Gastrocnemius medialis (tissue), 4 donors: ENCODE results near the gene LMAN2.

Experiments used
- POLR2A ChIP-seq, 2 donors: fragments of 450-650 bp; IDR thresholded peaks; one replicate each; pipeline ENCODE4 v1.6.1; 2017; ENCODE audit warnings: antibody characterized with exemption in 2 of 2, mild to moderate bottlenecking in 2 of 2, moderate library complexity in 2 of 2
- TF ChIP-seq, protein P1 (sequence below), 5 experiments: fragments of 450-650 bp in 3 of 5; fragments of 200-600 bp in 2 of 5; sonication (generic) in 2 of 5; IDR thresholded peaks in 4 of 5; conservative IDR thresholded peaks in 1 of 5; 1 replicate in 4 of 5; 2 replicates in 1 of 5; pipeline ENCODE4 v1.5.1; 2016 to 2019; ENCODE audit warnings: antibody characterized with exemption in 5 of 5, mild to moderate bottlenecking in 3 of 5, moderate library complexity in 3 of 5

DNA sequence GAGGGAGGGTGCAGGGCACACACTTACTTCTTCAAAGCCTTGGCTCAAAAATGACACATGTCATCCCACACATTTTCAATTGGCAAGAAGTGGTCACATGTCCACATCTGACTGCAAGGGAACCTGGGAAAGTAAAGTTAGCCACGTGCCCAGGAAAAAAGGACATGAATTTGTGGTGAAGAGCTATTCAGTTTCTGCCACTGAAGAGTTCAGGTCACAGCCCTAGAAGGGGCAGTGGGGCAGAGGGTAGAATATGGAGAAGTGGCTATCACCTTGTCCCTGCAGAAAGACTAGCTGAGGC, 4.3 kb upstream of the LMAN2 start:
- TF ChIP-seq, protein P1, sequence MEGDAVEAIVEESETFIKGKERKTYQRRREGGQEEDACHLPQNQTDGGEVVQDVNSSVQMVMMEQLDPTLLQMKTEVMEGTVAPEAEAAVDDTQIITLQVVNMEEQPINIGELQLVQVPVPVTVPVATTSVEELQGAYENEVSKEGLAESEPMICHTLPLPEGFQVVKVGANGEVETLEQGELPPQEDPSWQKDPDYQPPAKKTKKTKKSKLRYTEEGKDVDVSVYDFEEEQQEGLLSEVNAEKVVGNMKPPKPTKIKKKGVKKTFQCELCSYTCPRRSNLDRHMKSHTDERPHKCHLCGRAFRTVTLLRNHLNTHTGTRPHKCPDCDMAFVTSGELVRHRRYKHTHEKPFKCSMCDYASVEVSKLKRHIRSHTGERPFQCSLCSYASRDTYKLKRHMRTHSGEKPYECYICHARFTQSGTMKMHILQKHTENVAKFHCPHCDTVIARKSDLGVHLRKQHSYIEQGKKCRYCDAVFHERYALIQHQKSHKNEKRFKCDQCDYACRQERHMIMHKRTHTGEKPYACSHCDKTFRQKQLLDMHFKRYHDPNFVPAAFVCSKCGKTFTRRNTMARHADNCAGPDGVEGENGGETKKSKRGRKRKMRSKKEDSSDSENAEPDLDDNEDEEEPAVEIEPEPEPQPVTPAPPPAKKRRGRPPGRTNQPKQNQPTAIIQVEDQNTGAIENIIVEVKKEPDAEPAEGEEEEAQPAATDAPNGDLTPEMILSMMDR (IDR thresholded peaks at IDR 0.05 in 4 of 5, conservative IDR thresholded peaks at IDR 0.05 in 1 of 5) = no peak
- TF ChIP-seq POLR2A (IDR thresholded peaks at IDR 0.05) = no peak
